Cerebellar nuclear complex (tissue), 1 donor: ENCODE measurements around the gene PRORP.
"Not testable (repeated sequence)": the region's sequence is repeated elsewhere in the genome, so short reads cannot be mapped to it uniquely, and the experiment has no call there.

Experiments used
- DNase-seq, 2 experiments: peaks; one replicate each; lab custom pipeline; 2025; lab: John Stamatoyannopoulos, UW

The PRORP gene

DNA sequence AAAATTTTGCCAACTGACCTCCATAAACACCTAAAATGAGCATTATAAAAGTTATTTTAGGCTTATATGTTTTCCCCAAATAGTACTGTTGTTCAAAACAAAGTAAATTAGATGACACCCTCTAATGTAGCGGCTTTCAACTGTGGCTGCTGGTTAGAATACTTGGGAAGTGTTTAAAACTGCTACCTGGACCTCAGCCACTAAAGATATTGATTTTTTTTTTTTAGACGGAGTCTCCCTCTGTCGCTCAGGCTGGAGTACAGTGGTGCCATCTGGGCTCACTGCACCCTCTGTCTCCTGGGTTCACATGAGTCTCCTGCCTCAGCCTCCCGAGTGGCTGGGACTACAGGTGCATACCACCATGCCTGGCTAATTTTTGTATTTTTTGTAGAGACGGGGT is 16.2 kb downstream of the PRORP start:
- DNase-seq, result no peak

DNA sequence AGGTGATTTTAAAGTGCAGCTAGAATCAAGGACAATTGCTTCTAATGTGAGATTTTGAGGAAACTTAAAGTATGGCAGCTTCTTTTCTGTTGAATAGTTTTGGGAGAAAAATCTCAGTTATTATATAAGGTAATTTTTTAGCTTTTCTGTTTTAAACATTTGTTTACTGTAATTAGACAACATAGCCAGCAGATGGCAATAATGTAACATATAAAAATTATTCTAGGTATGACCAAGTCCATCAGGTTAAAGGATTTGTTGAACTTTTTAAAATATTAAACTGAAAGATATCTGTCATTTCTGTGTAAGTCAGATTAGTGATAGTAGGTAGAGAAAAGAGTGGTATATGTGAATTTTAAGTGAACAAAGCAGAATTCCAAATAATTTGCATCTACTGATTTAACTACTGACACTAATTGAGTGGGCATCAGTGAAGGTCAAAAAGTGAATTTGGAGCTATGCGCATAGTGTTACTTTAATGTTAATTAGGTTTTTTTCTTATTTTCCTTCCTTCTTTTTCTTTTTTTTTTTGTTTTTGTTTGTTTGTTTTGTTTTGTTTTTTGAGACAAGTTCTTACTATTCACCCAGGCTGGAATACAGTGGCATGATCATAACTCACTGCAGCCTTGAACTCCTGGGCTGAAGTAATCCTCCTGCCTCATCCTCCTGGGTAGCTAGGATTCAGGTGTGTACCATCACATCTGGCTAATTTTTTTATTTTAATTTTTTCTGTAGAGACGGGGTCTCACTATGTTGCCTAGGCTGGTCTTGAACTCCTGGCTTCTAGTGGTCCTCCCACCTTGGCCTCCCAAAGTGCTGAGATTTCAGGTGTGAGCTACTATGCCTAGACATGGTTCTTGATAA is 18.6 kb downstream of the PRORP start:
- DNase-seq, result no peak

DNA sequence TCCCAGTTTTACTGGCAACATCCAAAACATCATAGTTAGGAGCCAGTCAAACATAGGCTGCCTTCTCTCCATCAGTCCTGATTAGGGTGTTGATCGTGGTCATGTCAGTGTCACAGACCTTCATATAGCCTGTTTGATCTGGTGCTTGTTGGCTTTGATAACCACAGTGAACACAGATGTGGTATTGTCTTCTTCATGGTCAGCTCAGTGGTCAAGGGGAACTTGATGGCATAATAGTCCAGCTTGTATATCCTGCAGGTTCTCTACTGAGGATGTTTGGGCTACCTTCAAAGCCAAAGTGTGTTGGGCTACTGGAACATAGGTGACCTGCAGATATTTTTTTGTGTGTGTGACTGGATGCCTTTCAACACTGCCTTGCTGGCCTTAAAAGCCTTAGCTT is 21.7 kb downstream of the PRORP start:
- no peak for DNase-seq

DNA sequence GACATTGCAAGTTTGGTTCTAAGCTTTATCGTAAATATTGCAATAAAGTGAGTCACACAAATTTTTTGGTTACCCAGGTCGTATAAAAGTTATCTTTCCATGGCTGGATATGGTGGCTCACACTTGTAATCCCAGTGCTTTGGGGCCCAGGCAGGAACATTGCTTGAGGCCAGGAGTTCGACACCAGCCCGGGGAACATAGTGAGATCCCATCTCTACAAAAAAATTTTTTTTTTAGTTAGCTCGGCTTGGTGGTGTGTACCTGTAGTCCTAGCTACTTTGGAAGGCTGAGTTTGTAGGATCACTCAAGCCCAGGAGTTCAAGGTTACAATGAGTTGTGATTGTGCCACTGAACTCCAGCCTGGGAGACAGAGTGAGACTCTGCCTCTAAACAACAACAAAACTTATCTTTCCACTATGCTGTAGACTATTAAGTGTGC is 24.4 kb downstream of the PRORP start:
- DNase-seq, result no peak

DNA sequence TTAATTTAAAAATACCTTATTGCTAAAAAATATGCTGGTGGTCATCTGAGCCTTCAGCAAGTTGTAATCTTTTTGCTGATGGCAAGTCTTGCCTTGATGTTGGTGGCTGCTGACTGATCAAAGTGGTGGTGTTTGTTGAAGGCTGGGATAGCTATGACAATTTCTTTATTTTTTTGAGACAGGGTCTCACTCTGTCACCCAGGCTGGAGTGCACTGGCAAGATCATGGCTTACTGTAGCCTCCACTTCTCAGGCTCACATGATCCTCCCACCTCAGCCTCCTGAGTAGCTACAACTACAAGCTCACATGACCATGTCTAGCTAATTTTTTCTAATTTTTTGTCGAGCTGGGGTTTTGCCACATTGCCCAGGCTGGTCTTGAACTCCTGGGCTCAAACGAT is 24.8 kb downstream of the PRORP start:
- DNase-seq, result no peak

DNA sequence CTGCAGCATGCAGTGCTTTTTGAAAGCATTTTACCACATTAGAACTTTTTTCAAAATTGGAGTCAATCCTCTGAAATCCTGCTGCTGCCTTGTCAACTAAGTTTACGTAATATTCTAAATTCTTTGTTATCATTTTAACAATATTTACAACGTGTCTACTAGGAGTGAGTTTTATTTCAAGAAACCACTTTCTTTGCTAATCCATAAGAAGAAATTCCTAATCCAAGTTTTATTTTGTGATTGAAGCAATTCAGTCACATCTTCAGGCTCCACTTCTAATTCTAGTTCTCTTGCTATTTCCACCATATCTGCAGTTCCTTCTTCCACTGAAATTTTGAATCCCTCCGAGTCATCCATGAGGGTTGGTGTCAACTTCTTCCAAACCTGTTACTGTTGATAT is 25.4 kb downstream of the PRORP start:
- DNase-seq, result no peak

DNA sequence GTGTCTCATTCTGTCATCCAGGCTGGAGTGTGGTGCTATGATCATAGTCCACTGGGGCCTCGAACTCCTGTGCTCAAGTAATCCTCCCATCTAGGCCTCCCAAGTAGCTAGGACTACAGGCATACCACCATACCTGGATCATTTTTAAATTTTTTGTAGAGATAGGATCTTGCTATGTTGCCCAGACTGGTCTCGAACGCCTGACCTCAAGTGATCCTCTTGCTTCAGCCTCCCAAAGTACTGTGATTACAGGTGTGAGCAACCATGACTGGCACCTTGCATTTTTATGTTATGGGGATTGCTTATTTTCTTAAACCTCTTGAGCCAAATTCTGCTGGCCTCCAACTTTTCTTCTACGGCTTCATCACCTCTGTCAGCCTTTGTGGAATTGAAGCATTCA is 26.9 kb downstream of the PRORP start:
- DNase-seq, result no peak

DNA sequence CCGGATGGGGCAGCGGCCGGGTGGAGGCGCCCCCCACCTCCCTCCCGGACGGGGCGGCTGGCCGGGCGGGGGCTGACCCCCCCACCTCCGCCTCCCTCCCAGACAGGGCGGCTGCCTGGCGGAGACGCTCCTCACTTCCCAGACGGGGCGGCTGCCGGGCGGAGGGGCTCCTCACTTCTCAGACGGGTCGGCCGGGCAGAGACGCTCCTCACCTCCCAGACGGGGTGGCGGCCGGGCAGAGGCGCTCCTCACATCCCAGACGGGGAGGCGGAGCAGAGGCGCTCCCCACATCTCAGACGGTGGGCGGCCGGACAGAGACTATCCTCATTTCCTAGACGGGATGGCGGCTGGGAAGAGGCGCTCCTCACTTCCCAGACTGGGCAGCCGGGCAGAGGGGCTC is 30.2 kb downstream of the PRORP start:
- not testable (repeated sequence) for DNase-seq

DNA sequence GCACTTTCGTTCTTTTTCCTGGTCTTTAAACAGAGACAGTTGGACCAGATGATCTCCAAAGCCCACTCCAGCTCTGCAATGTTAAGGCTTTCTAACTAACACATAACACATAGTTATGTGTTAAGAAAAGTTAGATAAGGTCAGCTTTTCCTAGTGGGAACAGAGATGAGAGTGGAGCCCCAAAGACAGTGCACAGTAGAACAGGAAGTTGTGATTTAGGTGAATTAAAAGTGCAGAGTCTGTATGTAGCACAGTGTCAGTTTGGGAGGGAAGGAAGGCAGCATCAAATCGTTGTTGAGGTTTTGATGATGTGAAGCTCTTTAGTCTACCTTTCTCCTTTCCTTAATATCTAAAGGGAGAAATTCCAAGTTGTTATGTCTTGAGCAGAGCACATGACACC is 31.7 kb downstream of the PRORP start:
- DNase-seq, result no peak

DNA sequence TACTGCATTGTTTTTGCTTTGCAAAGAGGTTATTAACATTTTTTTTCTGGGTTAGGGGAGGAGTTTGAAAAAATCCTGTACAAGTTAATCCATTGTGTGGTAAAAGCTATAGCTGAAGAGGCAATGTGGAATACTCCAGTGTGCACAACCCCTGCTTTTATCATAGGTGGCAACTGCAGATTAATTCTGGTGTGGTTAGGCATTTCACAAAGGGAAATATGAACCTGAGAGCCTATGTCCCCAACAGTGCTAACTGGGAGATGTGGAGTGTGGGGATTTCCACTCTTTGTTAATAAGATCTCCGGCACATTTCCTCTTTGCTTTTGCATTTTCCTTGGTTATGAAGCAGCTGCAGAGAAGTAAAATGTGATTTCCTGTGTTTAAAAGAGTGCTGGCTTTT is 33.6 kb downstream of the PRORP start:
- no peak for DNase-seq

DNA sequence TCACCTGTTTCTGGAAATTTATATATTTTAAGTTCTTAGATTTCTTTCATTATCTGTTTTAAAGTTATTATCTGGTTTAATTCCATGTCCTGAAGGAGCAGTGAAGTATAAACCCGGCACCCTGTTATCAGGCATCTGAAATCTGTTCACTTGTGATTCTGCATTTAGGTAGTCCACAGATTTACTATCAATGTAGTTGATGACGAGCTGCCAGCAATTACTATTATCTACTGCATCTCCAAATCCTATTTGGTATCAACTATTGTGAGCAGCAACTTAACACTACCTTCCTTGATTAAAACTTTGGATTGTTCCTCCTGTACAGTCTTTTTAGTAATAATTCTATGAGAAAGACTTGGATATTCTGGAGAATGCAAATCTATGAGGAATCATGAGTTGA is 36.1 kb downstream of the PRORP start:
- no peak for DNase-seq

DNA sequence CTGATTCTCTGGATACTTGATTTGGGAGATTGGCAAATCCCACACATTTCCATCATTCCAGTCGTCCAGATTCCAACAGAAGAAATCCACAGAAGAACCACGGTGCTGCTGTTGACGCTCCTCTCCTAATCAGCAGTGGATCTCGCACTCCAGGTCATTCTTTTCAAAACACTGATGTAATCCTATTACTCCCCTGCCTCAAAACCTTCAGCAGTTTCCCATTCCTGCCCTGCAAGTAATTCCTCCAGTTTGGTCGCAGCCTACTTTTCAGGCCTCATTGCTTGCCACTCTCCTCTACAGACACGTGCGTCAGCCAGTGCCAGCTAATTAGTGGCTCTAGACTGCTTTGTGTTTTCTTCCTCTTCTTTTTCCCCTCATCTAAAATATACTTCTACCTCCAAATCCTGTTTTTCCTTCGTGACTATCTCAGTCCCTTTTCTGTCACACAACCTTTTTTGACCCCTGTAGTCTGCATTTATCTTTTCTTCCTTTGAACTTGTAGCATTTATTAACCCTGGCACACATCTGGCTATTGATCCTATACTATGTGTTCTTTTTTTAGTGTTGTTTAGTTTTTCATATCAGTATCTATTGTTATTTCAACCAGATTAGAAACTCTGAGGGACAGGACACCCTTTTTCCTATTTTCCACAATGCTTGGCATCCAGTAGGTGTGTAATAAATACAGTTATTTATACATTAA is 36.8 kb downstream of the PRORP start:
- no peak for DNase-seq

DNA sequence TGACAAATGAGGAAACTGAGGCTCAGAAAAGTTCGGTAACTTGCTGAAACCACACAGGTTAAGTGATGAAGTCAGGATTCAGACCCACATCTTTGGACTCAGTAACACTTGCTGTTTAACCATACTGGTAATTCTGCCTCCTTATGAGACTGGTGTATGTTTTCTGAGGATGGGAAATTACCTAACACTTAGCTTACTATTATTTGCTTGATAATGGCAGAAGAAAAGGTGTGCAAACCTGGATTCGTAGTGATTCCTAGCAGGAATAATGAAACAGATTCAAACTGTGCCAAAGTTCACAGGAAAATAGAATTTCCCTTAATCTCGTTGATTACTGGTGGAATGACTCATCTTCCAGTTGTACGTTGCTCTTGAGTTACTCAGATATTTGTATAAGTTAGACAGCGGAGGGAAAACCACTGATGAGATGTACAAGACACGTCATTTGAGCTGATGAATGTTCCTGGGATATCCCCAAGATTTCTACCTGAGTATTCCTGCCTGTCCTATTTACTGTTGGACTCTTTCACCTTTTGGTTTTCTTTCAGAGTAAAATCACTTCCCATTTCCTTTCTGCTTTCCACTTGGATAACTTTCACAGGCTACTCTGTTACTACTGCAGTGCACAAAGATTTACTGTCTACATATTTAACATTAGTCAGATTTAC is 37.5 kb downstream of the PRORP start:
- no peak for DNase-seq

DNA sequence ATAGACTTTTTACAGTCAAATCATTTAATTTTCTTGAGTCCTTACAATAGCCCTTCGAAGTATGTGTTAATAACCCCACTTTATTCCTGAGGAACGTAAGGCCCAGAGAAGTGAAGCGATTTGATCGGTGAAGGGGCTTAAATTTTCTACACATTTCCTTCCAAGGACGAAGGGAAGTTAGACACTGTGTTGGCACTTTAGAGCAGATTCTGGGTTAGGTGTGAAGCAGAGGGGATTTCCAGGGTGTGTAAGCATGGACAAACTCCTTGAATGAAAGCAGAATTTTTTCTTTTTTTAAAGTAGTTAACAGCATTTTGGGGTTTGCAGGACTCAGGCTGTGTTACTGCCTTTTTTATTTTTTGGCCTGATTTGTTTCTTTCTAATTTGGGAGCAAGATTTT is 38.9 kb downstream of the PRORP start:
- no peak for DNase-seq

DNA sequence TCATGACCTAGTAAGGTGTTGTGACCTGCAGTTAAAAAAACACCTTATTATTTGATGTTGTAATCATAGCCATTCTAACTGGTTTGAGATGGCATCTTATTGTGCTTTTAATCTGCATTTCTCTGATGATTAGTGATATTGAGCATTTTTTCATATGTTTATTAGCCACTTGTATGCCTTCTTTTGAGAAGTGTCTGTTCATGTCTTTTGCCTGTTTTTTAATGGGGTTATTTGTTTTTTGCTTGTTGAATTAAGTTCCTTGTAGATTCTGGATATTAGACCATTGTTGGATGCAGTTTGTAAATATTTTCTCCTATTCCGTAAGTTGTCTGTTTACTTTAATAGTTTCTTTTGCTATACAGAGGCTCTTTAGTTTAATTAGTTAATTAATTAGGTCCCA is 41.0 kb downstream of the PRORP start:
- no peak for DNase-seq

DNA sequence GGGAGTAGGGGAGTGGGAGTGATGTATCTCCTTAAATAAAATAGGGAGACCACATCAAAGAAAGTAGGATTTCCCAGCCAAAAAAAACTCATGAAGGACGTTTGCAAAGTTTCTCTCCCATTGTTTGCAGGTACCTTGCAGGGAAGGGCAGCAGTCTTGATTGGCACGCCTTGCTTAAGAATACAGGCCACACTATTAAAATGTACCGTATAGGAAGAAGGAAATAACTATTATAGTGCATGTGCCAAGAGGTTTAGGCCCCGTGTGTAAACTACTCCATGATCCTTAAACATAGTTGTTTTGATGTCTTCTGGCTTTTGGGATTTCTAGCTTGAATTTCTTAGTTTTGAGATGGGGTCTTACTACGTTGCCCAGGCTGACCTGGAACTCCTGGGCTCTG is 42.5 kb downstream of the PRORP start:
- DNase-seq, result no peak

DNA sequence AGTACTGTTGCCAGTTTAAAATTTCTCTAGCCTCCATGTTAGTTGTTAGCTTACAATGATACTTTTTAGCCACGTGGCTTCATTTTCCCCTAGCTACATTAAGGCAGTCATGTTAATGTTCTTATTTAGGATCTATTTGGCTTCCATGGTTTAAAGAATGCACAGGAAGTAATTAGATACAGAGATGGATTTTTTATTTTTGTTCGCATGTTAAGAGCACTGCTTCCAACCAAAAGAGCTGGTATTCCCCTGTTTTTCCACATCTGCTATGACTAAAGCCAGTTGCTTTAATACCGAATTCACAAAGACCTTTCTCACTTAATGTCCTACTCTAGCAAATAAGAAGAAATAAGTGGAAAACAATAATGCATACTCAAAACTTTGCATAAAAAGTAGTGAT is 45.1 kb downstream of the PRORP start:
- no peak for DNase-seq
